HCT116 (cell line): ENCODE measurements around the gene GALNT2. TPM values are rescaled to one million over a fixed set of nuclear protein-coding genes. Genes with fewer than 3 reads are reported as not detected.

Experiments
- ATAC-seq: fragments of 200-7000 bp; cut with Tn5 transposase; 2 replicates; pipeline ENCODE4 v1.9.1; 2020; ENCODE audit warnings: mild to moderate bottlenecking, moderate library complexity
- BruUV-seq: library from RNA; stranded (reverse); fragments of 400-500 nt; replicated peaks from 2 replicates; lab custom pipeline; 2021; lab: Mats Ljungman, UMichigan
- CTCF ChIA-PET: fragments of 300-600 bp; sonication (Branson Sonifier 250); formaldehyde crosslinking; loops from one replicate; lab custom pipeline; 2021; ENCODE audit warnings: antibody characterized with exemption; lab: Charles Lee
- POLR2A ChIA-PET: fragments of 300-600, 350-600 bp; sonication (Branson Sonifier 250); formaldehyde crosslinking; loops from one replicate; lab custom pipeline; 2021; ENCODE audit warnings: antibody characterized with exemption; lab: Charles Lee
- RAD21 ChIA-PET, 2 experiments: fragments of 300-600 bp; sonication (Branson Sonifier 250); formaldehyde crosslinking; loops; one replicate each; lab custom pipeline; 2023; ENCODE audit warnings: low total read pairs in 2 of 2; ENCODE audit not compliant: uncharacterized antibody in 2 of 2, unreplicated experiment in 2 of 2, low non-redundant PET in 1 of 2; lab: Charles Lee
- DNase-seq: peaks from one replicate; pipeline ENCODE4 v3.0.0-alpha.2; 2010; ENCODE audit warnings: low read depth, low spot score
- H2AFZ ChIP-seq: fragments of 200-600 bp; shearing (Covaris generic), sonication (generic); 2 replicates; pipeline ENCODE4 v1.6.1; 2017; ENCODE audit warnings: low read depth, mixed run types, mixed read lengths, antibody characterized with exemption, low read length; ENCODE audit not compliant: poor library complexity, severe bottlenecking
- H3K27ac ChIP-seq: 2 replicates; pipeline ENCODE4 v1.5.1; 2012; ENCODE audit warnings: low read depth, low read length
- H3K27me3 ChIP-seq: fragments of 200-600 bp; sonication (generic); 2 replicates; pipeline ENCODE4 v1.6.1; 2016; ENCODE audit warnings: mixed run types, low read length, mixed read lengths; ENCODE audit not compliant: insufficient read depth
- H3K36me3 ChIP-seq, 2 experiments: fragments of 200-500 bp in 1 of 2; fragments of 200-600 bp in 1 of 2; sonication (Bioruptor generic) in 1 of 2; sonication (generic) in 1 of 2; 2 replicates each; pipeline versions ENCODE4 v1.5.1 to v1.6.1; 2014 to 2016; ENCODE audit warnings: low read length in 2 of 2, inconsistent platforms in 1 of 2, mixed read lengths in 1 of 2, mixed run types in 1 of 2; ENCODE audit not compliant: insufficient read depth in 2 of 2, control insufficient read depth in 1 of 2
- H3K4me1 ChIP-seq, 2 experiments: fragments of 200-600 bp in 1 of 2; sonication (generic) in 1 of 2; 2 replicates each; pipeline versions ENCODE4 v1.5.1 to v1.6.1; 2012 to 2017; ENCODE audit warnings: low read length in 2 of 2, inconsistent platforms in 1 of 2, mild to moderate bottlenecking in 1 of 2, mixed read lengths in 1 of 2, mixed run types in 1 of 2, moderate library complexity in 1 of 2; ENCODE audit not compliant: insufficient read depth in 2 of 2, control insufficient read depth in 1 of 2
- H3K4me2 ChIP-seq: fragments of 200-600 bp; sonication (generic); 2 replicates; pipeline ENCODE4 v1.6.1; 2017; ENCODE audit warnings: mixed run types, low read length, mixed read lengths
- H3K4me3 ChIP-seq, 2 experiments: fragments of 200-600 bp in 1 of 2; sonication (generic) in 1 of 2; replicated peaks in 1 of 2; 2 replicates each; pipeline ENCODE4 v1.5.1; 2011 to 2016; ENCODE audit warnings: low read length in 2 of 2, control low read depth in 1 of 2, low read depth in 1 of 2, mild to moderate bottlenecking in 1 of 2, mixed read lengths in 1 of 2, mixed run types in 1 of 2
- H3K79me2 ChIP-seq: fragments of 200-600 bp; sonication (generic); 2 replicates; pipeline ENCODE4 v1.6.1; 2017; ENCODE audit warnings: mild to moderate bottlenecking, mixed run types, low read length, moderate library complexity, mixed read lengths; ENCODE audit not compliant: insufficient read depth
- H3K9ac ChIP-seq: fragments of 200-600 bp; sonication (generic); 2 replicates; pipeline ENCODE4 v1.6.1; 2016; ENCODE audit warnings: low read length, mixed read lengths
- H3K9me2 ChIP-seq: fragments of 200-600 bp; sonication (generic), shearing (Covaris generic); 2 replicates; pipeline ENCODE4 v1.6.1; 2017; ENCODE audit warnings: mixed run types, mild to moderate bottlenecking, moderate library complexity; ENCODE audit not compliant: insufficient read depth
- H3K9me3 ChIP-seq, 2 experiments: fragments of 200-500 bp in 1 of 2; fragments of 200-600 bp in 1 of 2; sonication (Bioruptor generic) in 1 of 2; sonication (generic) in 1 of 2; 2 replicates each; pipeline ENCODE4 v1.6.1; 2014 to 2017; ENCODE audit warnings: low read length in 2 of 2, mixed read lengths in 2 of 2, inconsistent platforms in 1 of 2, low read depth in 1 of 2, mild to moderate bottlenecking in 1 of 2, mixed run types in 1 of 2, moderate library complexity in 1 of 2; ENCODE audit not compliant: control insufficient read depth in 1 of 2, insufficient read depth in 1 of 2
- H4K20me1 ChIP-seq: fragments of 200-600 bp; sonication (generic), shearing (Covaris generic); 2 replicates; pipeline ENCODE4 v1.6.1; 2017; ENCODE audit warnings: mixed run types, mild to moderate bottlenecking, moderate library complexity; ENCODE audit not compliant: insufficient read depth
- ATF3 ChIP-seq: IDR thresholded peaks from 2 replicates; pipeline ENCODE4 v1.6.1; 2012
- CBX3 ChIP-seq: IDR thresholded peaks from 2 replicates; pipeline ENCODE4 v1.6.1; 2012; ENCODE audit warnings: low read depth
- EGR1 ChIP-seq: IDR thresholded peaks from 2 replicates; pipeline ENCODE4 v1.6.1; 2012; ENCODE audit warnings: low read depth
- EZH2 ChIP-seq: fragments of 200-600 bp; sonication (generic); IDR thresholded peaks from 2 replicates; pipeline ENCODE4 v1.6.1; 2017; ENCODE audit warnings: antibody characterized with exemption, mixed run types
- EZH2phosphoT487 ChIP-seq: fragments of 200-600 bp; IDR thresholded peaks from 2 replicates; pipeline ENCODE4 v1.6.1; 2018; ENCODE audit warnings: antibody characterized with exemption, borderline replicate concordance
- MAX ChIP-seq: IDR thresholded peaks from 2 replicates; pipeline ENCODE4 v1.6.1; 2012
- POLR2AphosphoS5 ChIP-seq: IDR thresholded peaks from 2 replicates; pipeline ENCODE4 v1.6.1; 2011; ENCODE audit warnings: mild to moderate bottlenecking, low read depth, low read length, moderate library complexity
- SRF ChIP-seq: IDR thresholded peaks from 2 replicates; pipeline ENCODE4 v1.6.1; 2012; ENCODE audit warnings: low read depth
- TCF7L2 ChIP-seq: IDR thresholded peaks from 2 replicates; pipeline ENCODE4 v1.7.0; 2011; ENCODE audit warnings: borderline replicate concordance, inconsistent platforms; ENCODE audit not compliant: insufficient read depth, insufficient read length; ENCODE audit errors: extremely low read depth
- YY1 ChIP-seq: IDR thresholded peaks from 2 replicates; pipeline ENCODE4 v1.6.1; 2011; ENCODE audit warnings: low read length, low read depth, moderate library complexity, mild to moderate bottlenecking; ENCODE audit not compliant: insufficient replicate concordance; ENCODE audit errors: extremely low read depth
- ZFX ChIP-seq: fragments of 450-650 bp; IDR thresholded peaks from 2 replicates; pipeline ENCODE4 v1.6.1; 2017
- ZNF274 ChIP-seq: fragments of 200-500 bp; sonication (Bioruptor generic); IDR thresholded peaks from 2 replicates; pipeline ENCODE4 v1.6.1; 2014; ENCODE audit warnings: mild to moderate bottlenecking, low read depth, low read length, inconsistent platforms
- intact Hi-C: fragments of 100-400 bp; cut with micrococcal nuclease; formaldehyde crosslinking; loops from 2 replicates; pipeline ENCODE4 v1.10.0; 2022
- total RNA-seq: library from RNA; stranded (reverse); gene quantifications from one replicate; pipeline ENCODE4 v1.2.1, GENCODE V29; 2021; ENCODE audit not compliant: unreplicated experiment
- TF ChIP-seq, protein P1 (sequence below): IDR thresholded peaks from 2 replicates; pipeline ENCODE4 v1.6.1; 2012; ENCODE audit warnings: low read depth
- TF ChIP-seq, protein P2 (sequence below): IDR thresholded peaks from 2 replicates; pipeline ENCODE4 v1.6.1; 2011; ENCODE audit warnings: mild to moderate bottlenecking, low read length, moderate library complexity; ENCODE audit not compliant: insufficient replicate concordance; ENCODE audit errors: extremely low read depth
- TF ChIP-seq, protein P3 (sequence below), 3 experiments: fragments of 200-600 bp in 1 of 3; sonication (generic) in 1 of 3; IDR thresholded peaks in 2 of 3; conservative IDR thresholded peaks in 1 of 3; 2 replicates each; pipeline ENCODE4 v1.5.1; 2012 to 2017; ENCODE audit warnings: low read depth in 2 of 3, low read length in 2 of 3, antibody characterized with exemption in 1 of 3, borderline replicate concordance in 1 of 3, control low read depth in 1 of 3, mild to moderate bottlenecking in 1 of 3, mixed read lengths in 1 of 3, mixed run types in 1 of 3, moderate library complexity in 1 of 3; ENCODE audit not compliant: insufficient read depth in 1 of 3

GALNT2 gene
- total RNA-seq, 1 experiment from 2014 or later = 40.8 TPM

GRCh38 chr1:230265200-230266115 is 198.4 kb downstream of the GALNT2 start:
- no peaks in the 10 kb centered on the region for H3K27me3 ChIP-seq
- RAD21 ChIA-PET = no interaction called here

More at GRCh38 chr1:230265200-230266115, 198.4 kb downstream of the GALNT2 start:
- Histone ChIP-seq H2AFZ (no peak overlapping the region), H3K9ac (no peak overlapping the region), H3K79me2 (no peaks in the 10 kb centered on the region), H3K4me2 (no peak overlapping the region)
- TF ChIP-seq EZH2 (no peak), EGR1 (no peak), EZH2phosphoT487 (no peak), POLR2AphosphoS5 (no peak), YY1 (no peak), CBX3 (no peak), ZFX (no peak), SRF (no peak), TCF7L2 (no peak), ZNF274 (no peak), MAX (no peak), ATF3 (no peak)
- TF ChIP-seq, protein P1, sequence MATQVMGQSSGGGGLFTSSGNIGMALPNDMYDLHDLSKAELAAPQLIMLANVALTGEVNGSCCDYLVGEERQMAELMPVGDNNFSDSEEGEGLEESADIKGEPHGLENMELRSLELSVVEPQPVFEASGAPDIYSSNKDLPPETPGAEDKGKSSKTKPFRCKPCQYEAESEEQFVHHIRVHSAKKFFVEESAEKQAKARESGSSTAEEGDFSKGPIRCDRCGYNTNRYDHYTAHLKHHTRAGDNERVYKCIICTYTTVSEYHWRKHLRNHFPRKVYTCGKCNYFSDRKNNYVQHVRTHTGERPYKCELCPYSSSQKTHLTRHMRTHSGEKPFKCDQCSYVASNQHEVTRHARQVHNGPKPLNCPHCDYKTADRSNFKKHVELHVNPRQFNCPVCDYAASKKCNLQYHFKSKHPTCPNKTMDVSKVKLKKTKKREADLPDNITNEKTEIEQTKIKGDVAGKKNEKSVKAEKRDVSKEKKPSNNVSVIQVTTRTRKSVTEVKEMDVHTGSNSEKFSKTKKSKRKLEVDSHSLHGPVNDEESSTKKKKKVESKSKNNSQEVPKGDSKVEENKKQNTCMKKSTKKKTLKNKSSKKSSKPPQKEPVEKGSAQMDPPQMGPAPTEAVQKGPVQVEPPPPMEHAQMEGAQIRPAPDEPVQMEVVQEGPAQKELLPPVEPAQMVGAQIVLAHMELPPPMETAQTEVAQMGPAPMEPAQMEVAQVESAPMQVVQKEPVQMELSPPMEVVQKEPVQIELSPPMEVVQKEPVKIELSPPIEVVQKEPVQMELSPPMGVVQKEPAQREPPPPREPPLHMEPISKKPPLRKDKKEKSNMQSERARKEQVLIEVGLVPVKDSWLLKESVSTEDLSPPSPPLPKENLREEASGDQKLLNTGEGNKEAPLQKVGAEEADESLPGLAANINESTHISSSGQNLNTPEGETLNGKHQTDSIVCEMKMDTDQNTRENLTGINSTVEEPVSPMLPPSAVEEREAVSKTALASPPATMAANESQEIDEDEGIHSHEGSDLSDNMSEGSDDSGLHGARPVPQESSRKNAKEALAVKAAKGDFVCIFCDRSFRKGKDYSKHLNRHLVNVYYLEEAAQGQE = no peak
- TF ChIP-seq, protein P2, sequence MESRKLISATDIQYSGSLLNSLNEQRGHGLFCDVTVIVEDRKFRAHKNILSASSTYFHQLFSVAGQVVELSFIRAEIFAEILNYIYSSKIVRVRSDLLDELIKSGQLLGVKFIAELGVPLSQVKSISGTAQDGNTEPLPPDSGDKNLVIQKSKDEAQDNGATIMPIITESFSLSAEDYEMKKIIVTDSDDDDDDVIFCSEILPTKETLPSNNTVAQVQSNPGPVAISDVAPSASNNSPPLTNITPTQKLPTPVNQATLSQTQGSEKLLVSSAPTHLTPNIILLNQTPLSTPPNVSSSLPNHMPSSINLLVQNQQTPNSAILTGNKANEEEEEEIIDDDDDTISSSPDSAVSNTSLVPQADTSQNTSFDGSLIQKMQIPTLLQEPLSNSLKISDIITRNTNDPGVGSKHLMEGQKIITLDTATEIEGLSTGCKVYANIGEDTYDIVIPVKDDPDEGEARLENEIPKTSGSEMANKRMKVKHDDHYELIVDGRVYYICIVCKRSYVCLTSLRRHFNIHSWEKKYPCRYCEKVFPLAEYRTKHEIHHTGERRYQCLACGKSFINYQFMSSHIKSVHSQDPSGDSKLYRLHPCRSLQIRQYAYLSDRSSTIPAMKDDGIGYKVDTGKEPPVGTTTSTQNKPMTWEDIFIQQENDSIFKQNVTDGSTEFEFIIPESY = no peak
- TF ChIP-seq, protein P3, sequence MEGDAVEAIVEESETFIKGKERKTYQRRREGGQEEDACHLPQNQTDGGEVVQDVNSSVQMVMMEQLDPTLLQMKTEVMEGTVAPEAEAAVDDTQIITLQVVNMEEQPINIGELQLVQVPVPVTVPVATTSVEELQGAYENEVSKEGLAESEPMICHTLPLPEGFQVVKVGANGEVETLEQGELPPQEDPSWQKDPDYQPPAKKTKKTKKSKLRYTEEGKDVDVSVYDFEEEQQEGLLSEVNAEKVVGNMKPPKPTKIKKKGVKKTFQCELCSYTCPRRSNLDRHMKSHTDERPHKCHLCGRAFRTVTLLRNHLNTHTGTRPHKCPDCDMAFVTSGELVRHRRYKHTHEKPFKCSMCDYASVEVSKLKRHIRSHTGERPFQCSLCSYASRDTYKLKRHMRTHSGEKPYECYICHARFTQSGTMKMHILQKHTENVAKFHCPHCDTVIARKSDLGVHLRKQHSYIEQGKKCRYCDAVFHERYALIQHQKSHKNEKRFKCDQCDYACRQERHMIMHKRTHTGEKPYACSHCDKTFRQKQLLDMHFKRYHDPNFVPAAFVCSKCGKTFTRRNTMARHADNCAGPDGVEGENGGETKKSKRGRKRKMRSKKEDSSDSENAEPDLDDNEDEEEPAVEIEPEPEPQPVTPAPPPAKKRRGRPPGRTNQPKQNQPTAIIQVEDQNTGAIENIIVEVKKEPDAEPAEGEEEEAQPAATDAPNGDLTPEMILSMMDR (IDR thresholded peaks at IDR 0.05 in 2 of 3, conservative IDR thresholded peaks at IDR 0.05 in 1 of 3; ENCODE audit: borderline replicate concordance in 1 of 3, insufficient read depth in 1 of 3, low read depth in 2 of 3, low read length in 2 of 3) = no peak
- TF ChIP-seq, all 23 proteins: peak for 0
- Histone ChIP-seq H3K4me3 (no peak overlapping the region), H3K36me3 (no peaks in the 10 kb centered on the region; a peak in 1 of 4 replicates), H3K27ac (no peak overlapping the region), H3K4me1 (peaks cover 0 to 7% of the 10 kb centered on the region in 2 experiments; a peak in 2 of 4 replicates), H3K9me2 (no peaks in the 10 kb centered on the region), H4K20me1 (no peaks in the 10 kb centered on the region), H3K9me3 (no peaks in the 10 kb centered on the region)
- DNase-seq (no peak), ATAC-seq (no peak)
- BruUV-seq = no TSS peak
- CTCF ChIA-PET = no interaction called here
- intact Hi-C loops = loop anchor here (5.0 kb wide), 1 partner anchor 603 kb away; no protein-coding TSS in a partner anchor
- POLR2A ChIA-PET = no interaction called here
